CD14-positive monocyte (primary cell): ENCODE data around the gene XRCC4. TPM values are rescaled to one million over a fixed set of nuclear protein-coding genes. Genes with fewer than 3 reads are reported as not detected.

Experiments used
- DNase-seq, 3 donors: peaks; one replicate each; pipeline ENCODE4 v3.0.0-alpha.2; 2011 to 2022
- H2AFZ ChIP-seq: 2 replicates; pipeline ENCODE4 v1.6.0; 2012; ENCODE audit warnings: mild to moderate bottlenecking, low read depth, low read length, inconsistent platforms; ENCODE audit not compliant: insufficient read depth, poor library complexity, severe bottlenecking
- H3K27ac ChIP-seq, 2 donors: 1 replicate in 1 of 2; 2 replicates in 1 of 2; pipeline ENCODE4 v1.5.1; 2012 to 2013; ENCODE audit warnings: low read length in 2 of 2, control low read depth in 1 of 2, inconsistent platforms in 1 of 2, low read depth in 1 of 2, mild to moderate bottlenecking in 1 of 2
- H3K27me3 ChIP-seq, 2 donors: one replicate each; pipeline versions ENCODE4 v1.6.0 to v1.6.1; 2011 to 2013; ENCODE audit warnings: low read length in 2 of 2; ENCODE audit not compliant: control insufficient read depth in 2 of 2, insufficient read depth in 2 of 2
- H3K36me3 ChIP-seq, 2 donors: replicated peaks in 1 of 2; 1 replicate in 1 of 2; 2 replicates in 1 of 2; pipeline versions ENCODE4 v1.5.1 to v1.6.1; 2012 to 2013; ENCODE audit warnings: low read length in 2 of 2, control low read depth in 1 of 2, inconsistent platforms in 1 of 2, mild to moderate bottlenecking in 1 of 2; ENCODE audit not compliant: insufficient read depth in 2 of 2, control insufficient read depth in 1 of 2
- H3K4me1 ChIP-seq, 2 donors: 1 replicate in 1 of 2; 2 replicates in 1 of 2; pipeline versions ENCODE4 v1.5.1 to v1.6.1; 2012 to 2013; ENCODE audit warnings: low read length in 2 of 2, control low read depth in 1 of 2, inconsistent platforms in 1 of 2, mild to moderate bottlenecking in 1 of 2, moderate library complexity in 1 of 2; ENCODE audit not compliant: insufficient read depth in 2 of 2, control insufficient read depth in 1 of 2
- H3K4me2 ChIP-seq: replicated peaks from 2 replicates; pipeline ENCODE3; 2012; ENCODE audit warnings: low read length, moderate library complexity, mild to moderate bottlenecking; ENCODE audit not compliant: poor library complexity, severe bottlenecking; ENCODE audit errors: extremely low read depth
- H3K4me3 ChIP-seq, 3 experiments: fragments of 200-600 bp in 1 of 3; sonication (generic) in 1 of 3; replicated peaks in 1 of 3; 1 replicate in 2 of 3; 2 replicates in 1 of 3; pipeline ENCODE4 v1.5.1; 2011 to 2013; ENCODE audit warnings: low read length in 3 of 3, mild to moderate bottlenecking in 3 of 3, control low read depth in 2 of 3, low read depth in 2 of 3, inconsistent platforms in 1 of 3, moderate library complexity in 1 of 3
- H3K79me2 ChIP-seq: 2 replicates; pipeline ENCODE4 v1.6.0; 2012; ENCODE audit warnings: mild to moderate bottlenecking, control low read depth, inconsistent platforms, low read length, moderate library complexity; ENCODE audit not compliant: insufficient read depth
- H3K9ac ChIP-seq: 2 replicates; pipeline ENCODE4 v1.6.0; 2017; ENCODE audit warnings: low read length, mild to moderate bottlenecking; ENCODE audit not compliant: insufficient read depth, poor library complexity, severe bottlenecking
- H3K9me3 ChIP-seq, 2 donors: replicated peaks in 1 of 2; 1 replicate in 1 of 2; 2 replicates in 1 of 2; pipeline versions ENCODE4 v1.5.1 to v1.6.1; 2012 to 2013; ENCODE audit warnings: low read length in 2 of 2, control low read depth in 1 of 2; ENCODE audit not compliant: control insufficient read depth in 1 of 2, insufficient read depth in 1 of 2
- H4K20me1 ChIP-seq: 2 replicates; pipeline ENCODE4 v1.6.0; 2012; ENCODE audit warnings: mild to moderate bottlenecking, low read length, control low read depth, moderate library complexity; ENCODE audit not compliant: insufficient read depth
- H3K27ac Mint-ChIP-seq, 7 donors: one replicate each; pipeline ENCODE4 v1.8.0; 2020; ENCODE audit warnings: mild to moderate bottlenecking in 7 of 7, mixed read lengths in 7 of 7, moderate library complexity in 6 of 7, inconsistent platforms in 2 of 7
- H3K27me3 Mint-ChIP-seq, 3 donors: one replicate each; pipeline ENCODE4 v1.8.0; 2021 to 2022; ENCODE audit warnings: low read depth in 3 of 3, mild to moderate bottlenecking in 3 of 3, mixed read lengths in 3 of 3, moderate library complexity in 3 of 3, inconsistent platforms in 1 of 3
- H3K36me3 Mint-ChIP-seq, 2 donors: one replicate each; pipeline ENCODE4 v1.8.0; 2020; ENCODE audit warnings: mixed read lengths in 2 of 2, inconsistent platforms in 1 of 2, mild to moderate bottlenecking in 1 of 2
- H3K4me1 Mint-ChIP-seq: one replicate; pipeline ENCODE4 v1.8.0; 2020; ENCODE audit warnings: mild to moderate bottlenecking, mixed read lengths
- H3K4me3 Mint-ChIP-seq, 2 donors: one replicate each; pipeline ENCODE4 v1.8.0; 2020; ENCODE audit warnings: mild to moderate bottlenecking in 2 of 2, mixed read lengths in 2 of 2, moderate library complexity in 1 of 2
- H3K9me3 Mint-ChIP-seq, 7 donors: one replicate each; pipeline ENCODE4 v1.8.0; 2020 to 2022; ENCODE audit warnings: mixed read lengths in 7 of 7, mild to moderate bottlenecking in 6 of 7, moderate library complexity in 6 of 7, inconsistent platforms in 2 of 7
- CTCF ChIP-seq: fragments of 200-600 bp; IDR thresholded peaks from one replicate; pipeline ENCODE4 v1.8.0; 2022; ENCODE audit warnings: antibody characterized with exemption, mild to moderate bottlenecking
- WGBS: methylation state at CpG from one replicate; pipeline ENCODE4 v1.1.5; 2013; ENCODE audit warnings: missing lambda C conversion rate; ENCODE audit not compliant: insufficient coverage; 5-methylcytosine and 5-hydroxymethylcytosine counted together
- intact Hi-C, 2 donors: fragments of 100-400 bp; cut with micrococcal nuclease; formaldehyde crosslinking; loops; one replicate each; pipeline versions ENCODE4 v1.15.0 to v1.15.1; 2023
- polyA plus RNA-seq, 3 donors: library from polyadenylated mRNA; depleted of rRNA in 1 of 3; unstranded in 2 of 3; stranded (reverse) in 1 of 3; fragments of 300-500 nt in 2 of 3; fragments of >200 nt in 1 of 3; fragmentation: Illumina TruSeq in 2 of 3; gene quantifications; 1 replicate in 2 of 3; 2 replicates in 1 of 3; pipeline ENCODE4 v1.2.3, GENCODE V29; 2012 to 2021

Gene XRCC4
- polyA plus RNA-seq, 3 donors, result 4.0 to 21.8 (median 16.3) TPM

DNA sequence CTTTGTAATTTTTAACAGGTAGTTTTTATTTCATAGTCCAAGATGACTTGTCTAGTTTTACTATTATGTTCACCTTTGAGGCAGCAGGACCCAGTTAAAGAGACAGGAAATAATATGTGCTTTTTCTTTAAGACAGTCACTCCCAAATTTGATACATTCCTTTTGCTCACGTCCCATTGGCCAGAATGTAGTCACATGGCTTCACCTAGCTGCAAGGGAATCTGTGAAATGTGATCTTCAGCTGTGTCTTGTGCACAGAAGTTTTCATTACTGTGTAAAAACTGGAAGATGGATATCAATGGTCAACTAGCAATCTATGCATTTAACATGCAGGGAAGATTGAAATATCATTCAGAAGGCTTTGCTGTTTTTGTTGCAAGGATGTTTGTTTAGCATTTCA is 41.1 kb downstream of the XRCC4 start:
- WGBS, result no CpG with 5 or more reads among the region's 1 CpG
- no peaks in the 10 kb centered on the region for H4K20me1 ChIP-seq
- H3K36me3 ChIP-seq, result peaks cover 7 to 48% of the 10 kb centered on the region in 2 donors
- H3K27ac ChIP-seq, result no peak overlapping the region
- no peak overlapping the region for H3K4me3 ChIP-seq
- no peaks in the 10 kb centered on the region for H3K79me2 ChIP-seq
- Mint-ChIP-seq H3K27ac (no peak overlapping the region), H3K36me3 (peaks cover 42 to 60% of the 10 kb centered on the region in 2 donors), H3K9me3 (peaks cover 21 to 40% (median 27%) of the 10 kb centered on the region in 7 donors), H3K4me1 (no peaks in the 10 kb centered on the region), H3K4me3 (no peak overlapping the region), H3K27me3 (no peaks in the 10 kb centered on the region)
- no peaks in the 10 kb centered on the region for H3K27me3 ChIP-seq
- no peak for DNase-seq
- H3K4me1 ChIP-seq, result no peaks in the 10 kb centered on the region
- H2AFZ ChIP-seq, result no peak overlapping the region
- H3K4me2 ChIP-seq, result no peak overlapping the region
- TF ChIP-seq CTCF, result no peak
- peaks cover 17 to 27% of the 10 kb centered on the region in 2 donors for H3K9me3 ChIP-seq
- H3K9ac ChIP-seq, result no peak overlapping the region
- intact Hi-C loops, result no loop called here

DNA sequence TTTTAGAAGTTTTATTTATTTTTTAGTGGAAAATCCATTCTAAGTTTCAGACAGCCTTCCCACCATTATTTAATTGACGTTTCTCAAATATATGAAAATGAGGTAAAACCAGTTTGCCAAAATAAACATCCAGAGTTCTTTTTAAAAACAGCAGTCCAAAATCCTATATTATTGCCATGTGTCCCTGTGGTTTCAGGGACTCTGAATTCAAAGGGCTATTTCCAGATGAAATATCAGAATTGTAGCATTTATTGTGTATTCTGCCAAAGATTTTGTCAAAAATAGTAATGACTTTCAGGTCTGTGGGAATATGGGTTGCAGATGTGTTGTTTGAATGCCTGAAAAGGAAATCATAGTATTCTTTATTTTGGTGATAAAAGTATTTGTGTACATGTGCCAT is 41.6 kb downstream of the XRCC4 start:
- Histone ChIP-seq H3K36me3 (peaks cover 5 to 43% of the 10 kb centered on the region in 2 donors), H4K20me1 (no peaks in the 10 kb centered on the region), H3K27ac (no peak overlapping the region), H3K27me3 (no peaks in the 10 kb centered on the region), H3K4me1 (no peaks in the 10 kb centered on the region), H3K4me3 (no peak overlapping the region), H2AFZ (no peak overlapping the region), H3K9me3 (peaks cover 12 to 22% of the 10 kb centered on the region in 2 donors), H3K79me2 (no peaks in the 10 kb centered on the region), H3K4me2 (no peak overlapping the region), H3K9ac (no peak overlapping the region)
- no peak for DNase-seq
- Mint-ChIP-seq H3K27me3 (no peaks in the 10 kb centered on the region), H3K4me3 (no peak overlapping the region), H3K4me1 (no peaks in the 10 kb centered on the region), H3K27ac (no peak overlapping the region), H3K9me3 (peaks cover 16 to 35% (median 22%) of the 10 kb centered on the region in 7 donors), H3K36me3 (peaks cover 38 to 55% of the 10 kb centered on the region in 2 donors)
- no CpG with 5 or more reads among the region's 1 CpG for WGBS
- TF ChIP-seq CTCF, result no peak
- intact Hi-C loops, result no loop called here
